HepG2 (cell line): ENCODE results near the gene GBP2.

Experiments used
- ADNP ChIP-seq: sonication (generic); formaldehyde crosslinking; IDR thresholded peaks from 2 replicates; pipeline ENCODE4 v1.4.0; 2020; ENCODE audit warnings: missing genetic modification reagents
- CCDC6 ChIP-seq: sonication (generic); formaldehyde crosslinking; IDR thresholded peaks from 2 replicates; pipeline ENCODE4 v1.8.1; 2022; ENCODE audit warnings: mild to moderate bottlenecking, missing genetic modification reagents, moderate library complexity
- CTCF ChIP-seq: sonication (generic); formaldehyde crosslinking; IDR thresholded peaks from 2 replicates; pipeline ENCODE4 v1.5.0; 2020; ENCODE audit warnings: mild to moderate bottlenecking, missing genetic modification reagents, moderate library complexity
- FOXA1 ChIP-seq, 2 experiments: fragments of 450-650 bp in 1 of 2; sonication (generic) in 1 of 2; formaldehyde crosslinking in 1 of 2; IDR thresholded peaks; 2 replicates each; pipeline versions ENCODE4 v1.4.0 to v1.6.1; 2016 to 2020; ENCODE audit warnings: missing genetic modification reagents in 1 of 2
- JUN ChIP-seq: sonication (generic); formaldehyde crosslinking; IDR thresholded peaks from 2 replicates; pipeline ENCODE4 v1.4.0; 2020; ENCODE audit warnings: mild to moderate bottlenecking, missing genetic modification reagents
- ZBTB10 ChIP-seq: sonication (generic); formaldehyde crosslinking; IDR thresholded peaks from 2 replicates; pipeline ENCODE4 v1.4.0; 2020; ENCODE audit warnings: missing genetic modification reagents, borderline replicate concordance

- TF ChIP-seq CCDC6 (CRISPR knock-in tag), result no peak
- no peak for TF ChIP-seq CTCF (CRISPR knock-in tag)
- no peak for TF ChIP-seq JUN (CRISPR knock-in tag)
- no peak for TF ChIP-seq FOXA1 (IDR thresholded peaks at IDR 0.05)
- no peak for TF ChIP-seq FOXA1 (CRISPR knock-in tag; IDR thresholded peaks at IDR 0.05)
- TF ChIP-seq ZBTB10 (CRISPR knock-in tag), result no peak
- no peak for TF ChIP-seq ADNP (CRISPR knock-in tag)
Observed at GRCh38 chr1:89143484-89143883, 17.6 kb upstream of the GBP2 start.
